ENCODE results near the gene WNT3.
"Not testable (repeated sequence)": the region's sequence is repeated elsewhere in the genome, so short reads cannot be mapped to it uniquely, and the experiment has no call there.

The WNT3 gene

GRCh38 chr17:46818316-46818928, at the start of gene WNT3:
Gene WNT3 (minus strand): TSS chr17:46818692. CDS start chr17:46818597, 95 bp downstream.
- DNase-seq, result no peak

- DNase-seq, result no peak
These were observed 48.3 kb upstream of the WNT3 start for GRCh38 chr17:46866747-46867146.

- no peak for DNase-seq
These were observed 47.8 kb upstream of the WNT3 start for GRCh38 chr17:46866325-46866724.

- DNase-seq, result no peak
These were observed 46.6 kb upstream of the WNT3 start for GRCh38 chr17:46865100-46865499.

GRCh38 chr17:46863383-46864121, 45.1 kb upstream of the WNT3 start:
- DNase-seq, result no peak

- DNase-seq, result no peak
These were observed 44.5 kb upstream of the WNT3 start for GRCh38 chr17:46862949-46863348.

- no peak for DNase-seq
These were observed 41.5 kb upstream of the WNT3 start for GRCh38 chr17:46859996-46860395.

- DNase-seq, result no peak
These were observed 39.1 kb upstream of the WNT3 start for GRCh38 chr17:46857600-46857999.

GRCh38 chr17:46854948-46855347, 36.5 kb upstream of the WNT3 start:
- DNase-seq, result no peak

- no peak for DNase-seq
These were observed 36.0 kb upstream of the WNT3 start for GRCh38 chr17:46854515-46854914.

GRCh38 chr17:46853896-46854444, 35.5 kb upstream of the WNT3 start:
- no peak for DNase-seq

- DNase-seq, result no peak
These were observed 32.7 kb upstream of the WNT3 start, which contains the start of gene WNT9B for GRCh38 chr17:46851029-46851741. Gene WNT9B (plus strand): TSS chr17:46851583. CDS start chr17:46851639, 56 bp downstream.

GRCh38 chr17:46850688-46851028, 32.2 kb upstream of the WNT3 start:
- DNase-seq, result no peak

- no peak for DNase-seq
These were observed 30.0 kb upstream of the WNT3 start for GRCh38 chr17:46848534-46848933.

GRCh38 chr17:46847204-46848191, 29.0 kb upstream of the WNT3 start:
- DNase-seq, result no peak

- no peak for DNase-seq
These were observed 24.3 kb upstream of the WNT3 start for GRCh38 chr17:46842835-46843234.

GRCh38 chr17:46841561-46842379, 23.3 kb upstream of the WNT3 start:
- no peak for DNase-seq

- DNase-seq, result not testable (repeated sequence)
These were observed 22.1 kb upstream of the WNT3 start for GRCh38 chr17:46840596-46840995.

GRCh38 chr17:46839211-46839610, 20.7 kb upstream of the WNT3 start:
- DNase-seq, result no peak

GRCh38 chr17:46837521-46837920, 19.0 kb upstream of the WNT3 start:
- DNase-seq, result no peak

GRCh38 chr17:46836500-46836899, 18.0 kb upstream of the WNT3 start:
- DNase-seq, result no peak

- no peak for DNase-seq
These were observed 16.4 kb upstream of the WNT3 start for GRCh38 chr17:46834846-46835245.

Data from cortex of kidney (tissue), 1 donor.